ENCODE measurements around the gene POU4F1.

- TF ChIP-seq CTCF (IDR thresholded peaks at IDR 0.05): no peak
- no peak for TF ChIP-seq POLR2AphosphoS5 (IDR thresholded peaks at IDR 0.05)
Measured at GRCh38 chr13:78608252-78608687, 4.9 kb upstream of the POU4F1 start.

Data from sigmoid colon (tissue), 4 donors.